ENCODE measurements around the gene RAB42.

The RAB42 gene

DNA sequence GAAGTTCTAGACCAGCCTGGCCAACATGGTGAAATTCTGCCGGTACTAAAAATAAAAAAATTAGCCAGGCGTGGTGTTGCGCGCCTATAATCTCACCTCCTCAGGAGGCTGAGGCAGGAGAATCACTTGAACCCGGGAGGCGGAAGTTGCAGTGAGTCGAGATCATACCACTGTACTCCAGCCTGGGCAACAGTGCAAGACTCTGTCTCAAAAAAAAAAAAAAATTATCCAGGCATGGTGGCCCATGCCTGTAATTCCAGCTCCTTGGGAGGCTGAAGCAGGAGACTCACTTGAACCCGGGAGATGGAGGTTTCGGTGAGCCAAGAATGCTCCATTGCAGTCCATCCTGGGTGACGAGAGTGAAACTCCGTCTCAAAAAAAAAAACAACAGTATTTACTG lies 18.5 kb upstream of the RAB42 start:
- ChIA-PET POLR2A (ENCODE audit: low non-redundant PET) (interaction anchor here (0.7 to 1.2 kb wide), 3 partner anchors 8 to 55 kb away, joined by 4 to 9 read pairs (median 7); no protein-coding TSS in a partner anchor), CTCF (interaction anchor here (0.6 to 0.7 kb wide), 2 partner anchors 56 to 236 kb away, joined by 4 to 5 read pairs; no protein-coding TSS in a partner anchor)
- DNase-seq (ENCODE audit: low spot score): no peak
- TF ChIP-seq CTCF (conservative IDR thresholded peaks at IDR 0.05; ENCODE audit: low read depth): no peak
- peak overlapping the region; percentile 90 for H3K27ac ChIP-seq

DNA sequence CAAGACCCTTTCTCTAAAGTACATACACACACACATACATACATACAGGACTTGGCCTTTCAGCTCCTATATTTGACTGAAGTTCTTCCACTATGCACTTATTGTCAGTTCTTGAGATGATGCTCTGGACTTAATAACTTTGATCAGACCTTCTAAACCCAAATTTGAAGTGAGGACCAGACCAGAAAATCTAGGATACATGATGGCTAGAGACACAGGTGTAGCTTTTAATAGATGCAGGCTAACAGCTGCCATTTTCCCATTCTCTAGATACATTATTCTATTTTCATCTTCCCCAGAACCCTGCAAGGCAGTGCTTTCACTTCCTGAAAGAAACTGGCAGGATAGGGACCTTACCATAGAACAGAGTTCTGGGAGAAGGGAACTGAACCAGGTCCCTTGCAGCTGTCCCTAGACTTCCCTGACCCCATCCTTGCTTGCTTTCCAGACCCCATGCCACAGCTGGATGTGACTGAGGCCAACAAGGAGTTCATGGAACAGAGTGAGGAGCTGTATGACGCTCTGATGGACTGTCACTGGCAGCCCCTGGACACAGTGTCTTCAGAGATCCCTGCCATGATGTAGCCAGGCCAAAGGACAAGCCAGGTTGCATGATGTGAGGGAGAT lies 14.9 kb upstream of the RAB42 start:
- ChIA-PET POLR2A (ENCODE audit: low non-redundant PET) (interaction anchor here (0.6 kb wide), 1 partner anchor 169 kb away, joined by 8 read pairs; no protein-coding TSS in a partner anchor), CTCF (no interaction called here)
- TF ChIP-seq CTCF (conservative IDR thresholded peaks at IDR 0.05; ENCODE audit: low read depth): no peak
- H3K27ac ChIP-seq: peak overlapping the region; percentile 90
- DNase-seq (ENCODE audit: low spot score): peak; percentile 20

- CTCF ChIA-PET: interaction anchor here (0.6 kb wide), 1 partner anchor 8 kb away, joined by 3 read pairs; no protein-coding TSS in a partner anchor
- POLR2A ChIA-PET (ENCODE audit: low non-redundant PET): interaction anchor here (0.6 kb wide), 2 partner anchors 62 to 169 kb away, joined by 5 to 8 read pairs; no protein-coding TSS in a partner anchor
- DNase-seq (ENCODE audit: low spot score): no peak
- no peak for TF ChIP-seq CTCF (conservative IDR thresholded peaks at IDR 0.05; ENCODE audit: low read depth)
- peak overlapping the region; percentile 70 for H3K27ac ChIP-seq
Measured at GRCh38 chr1:28577738-28578536, 14.1 kb upstream of the RAB42 start.

DNA sequence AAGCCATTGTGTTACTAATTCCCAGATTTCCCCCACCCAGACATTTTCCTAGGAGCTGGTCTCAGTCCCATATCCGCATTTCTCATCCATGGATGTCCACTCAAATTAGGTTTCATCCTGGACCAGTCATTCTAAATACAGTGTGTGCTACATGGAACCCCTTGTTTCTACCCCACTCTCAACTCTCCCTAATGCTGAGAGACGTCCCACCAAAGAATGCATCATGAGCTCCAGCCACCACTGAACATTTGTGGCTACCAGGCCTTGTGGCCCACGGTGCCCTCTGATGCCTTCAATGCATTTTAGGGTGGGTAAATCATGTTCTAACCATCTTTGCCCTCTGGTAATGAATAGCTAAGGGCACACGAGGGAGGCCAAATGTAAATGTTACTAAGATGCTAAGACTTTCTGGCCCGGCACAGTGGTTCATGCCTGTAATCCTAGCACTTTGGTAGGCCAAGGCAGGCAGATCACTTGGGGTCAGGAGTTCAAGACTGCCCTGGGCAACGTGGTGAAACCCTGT lies 13.3 kb upstream of the RAB42 start:
- H3K27ac ChIP-seq: peak overlapping the region; percentile 66
- DNase-seq (ENCODE audit: low spot score): no peak
- CTCF ChIA-PET: interaction anchor here (0.6 kb wide), 1 partner anchor 9 kb away, joined by 3 read pairs; no protein-coding TSS in a partner anchor
- POLR2A ChIA-PET (ENCODE audit: low non-redundant PET): interaction anchor here (0.6 kb wide), 1 partner anchor 63 kb away, joined by 5 read pairs; no protein-coding TSS in a partner anchor
- TF ChIP-seq CTCF (conservative IDR thresholded peaks at IDR 0.05; ENCODE audit: low read depth): no peak

GRCh38 chr1:28579401-28579800 lies 12.7 kb upstream of the RAB42 start:
- ChIA-PET POLR2A (ENCODE audit: low non-redundant PET) (interaction anchor here (0.6 kb wide), 2 partner anchors 40 to 1673 kb away, joined by 3 to 5 read pairs; no protein-coding TSS in a partner anchor), CTCF (no interaction called here)
- peak overlapping the region; percentile 88 for H3K27ac ChIP-seq
- TF ChIP-seq CTCF (conservative IDR thresholded peaks at IDR 0.05; ENCODE audit: low read depth): no peak
- no peak for DNase-seq (ENCODE audit: low spot score)
